Activated CD8-positive, alpha-beta memory T cell treated with anti-CD3 and anti-CD28 coated beads, Interleukin-2, amount 50 U/mL, for 48 hours (primary cell): ENCODE data around the gene ITIH5.
A peak's percentile ranks its signal among the peaks of the same experiment; 100 is the strongest.
"Not testable (repeated sequence)": the region's sequence is repeated elsewhere in the genome, so short reads cannot be mapped to it uniquely, and the experiment has no call there.

Experiments
- DNase-seq: peaks from one replicate; pipeline ENCODE4 v3.0.0-alpha.2; 2020

ITIH5 gene

DNA sequence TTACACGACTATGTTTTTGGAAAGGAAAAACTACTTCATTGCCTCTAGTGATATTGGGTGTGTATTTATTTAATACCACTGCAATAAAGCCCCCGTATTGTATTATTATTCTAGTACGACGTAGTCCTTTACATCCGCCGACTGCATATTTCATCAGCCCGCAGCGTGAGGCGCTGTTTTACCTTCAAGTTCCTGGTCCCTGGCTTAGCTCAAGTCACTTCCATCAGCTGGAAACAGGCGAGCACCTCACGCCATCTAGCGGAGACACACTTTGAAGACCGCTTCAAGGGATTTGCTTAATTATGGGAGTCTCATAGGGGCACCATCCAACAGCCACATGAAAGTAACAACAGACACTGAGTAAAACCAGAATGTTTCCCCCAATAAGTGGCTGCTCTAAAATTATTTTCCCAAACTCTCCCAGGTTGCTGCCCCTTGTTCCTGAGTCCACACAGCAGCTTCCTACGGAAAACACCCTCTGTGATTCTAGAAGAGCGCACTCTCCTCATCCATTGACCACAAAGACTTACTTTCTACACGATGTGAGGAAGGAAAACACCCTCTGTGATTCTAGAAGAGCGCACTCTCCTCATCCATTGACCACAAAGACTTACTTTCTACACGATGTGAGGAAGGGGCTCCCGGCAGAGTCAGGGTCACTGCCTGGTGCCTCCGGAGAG is 20.6 kb upstream of the ITIH5 start:
- peak; percentile 74 for DNase-seq

DNA sequence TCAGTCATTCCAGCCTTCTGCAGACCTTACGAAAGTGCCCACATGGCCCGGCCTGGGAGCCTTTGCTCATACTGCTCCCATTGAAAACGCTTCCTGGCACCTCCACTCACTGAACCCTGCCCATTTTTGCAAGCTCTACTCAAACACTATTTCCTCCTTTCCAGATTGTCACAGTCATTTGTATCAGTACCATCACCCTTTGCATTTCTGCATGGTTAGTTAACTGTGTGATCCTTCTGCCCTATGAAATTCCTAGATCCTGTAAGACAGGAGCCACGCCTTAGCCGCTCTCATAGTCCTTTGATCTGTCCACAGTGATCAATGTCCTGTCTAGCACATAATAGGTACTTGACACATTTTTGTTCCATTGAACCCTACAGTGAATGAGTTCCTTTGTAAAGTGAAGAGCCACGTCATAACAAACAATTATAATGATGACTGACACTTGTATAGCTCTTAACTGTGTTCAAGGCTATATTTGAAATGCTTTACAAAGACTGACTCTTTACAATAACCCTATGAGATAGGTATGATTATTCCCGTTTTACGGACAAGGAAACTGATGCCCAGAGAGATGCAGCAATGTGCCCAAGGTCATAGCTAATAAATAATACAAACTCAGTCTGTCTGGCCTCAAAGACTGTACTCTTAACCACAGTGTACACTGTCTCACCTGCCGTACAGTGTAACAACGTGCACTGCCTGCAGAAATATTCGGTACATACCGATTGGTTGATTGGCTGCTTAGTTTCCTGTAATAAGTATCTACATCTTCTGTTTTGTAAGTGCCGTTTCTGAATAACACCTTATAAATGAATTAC is 19.8 kb upstream of the ITIH5 start:
- no peak for DNase-seq

DNA sequence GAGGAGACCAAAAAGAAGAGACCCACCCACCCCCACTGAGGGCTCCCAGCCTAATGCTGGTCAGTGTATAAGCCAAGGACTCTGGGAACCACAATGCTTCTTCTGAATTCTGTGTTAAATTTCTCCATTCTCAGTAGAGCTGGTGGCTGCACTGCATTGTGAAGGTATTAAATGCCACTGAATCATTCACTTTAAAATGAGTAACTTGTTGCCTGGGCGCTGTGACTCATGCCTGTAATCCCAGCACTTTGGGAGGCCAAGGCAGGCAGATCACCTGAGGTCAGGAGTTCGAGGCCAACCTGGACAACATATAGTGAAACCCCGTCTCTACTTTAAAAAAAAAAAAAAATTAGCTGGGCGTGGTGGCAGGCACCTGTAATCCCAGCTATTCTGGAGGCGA is 13.3 kb upstream of the ITIH5 start:
- DNase-seq = not testable (repeated sequence)

DNA sequence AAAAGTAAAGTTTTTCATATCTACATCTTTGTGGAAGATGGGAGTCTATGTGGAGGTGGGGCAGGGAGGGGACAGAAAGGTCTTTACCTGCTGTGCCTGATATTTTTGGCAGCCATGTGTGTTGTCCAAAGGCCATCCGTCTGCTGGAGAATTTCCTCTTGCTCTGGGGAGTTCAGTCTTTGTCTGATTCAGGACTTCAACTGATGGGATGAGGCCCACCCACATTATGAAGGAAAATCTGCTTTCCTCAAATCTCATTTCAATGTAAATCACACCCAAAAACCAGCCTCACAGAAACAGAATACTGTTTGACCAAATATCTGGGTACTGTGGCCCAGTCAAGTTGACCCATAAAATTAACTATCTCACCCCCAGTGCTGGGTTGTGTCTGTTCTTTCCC is 12.5 kb upstream of the ITIH5 start:
- DNase-seq = no peak

DNA sequence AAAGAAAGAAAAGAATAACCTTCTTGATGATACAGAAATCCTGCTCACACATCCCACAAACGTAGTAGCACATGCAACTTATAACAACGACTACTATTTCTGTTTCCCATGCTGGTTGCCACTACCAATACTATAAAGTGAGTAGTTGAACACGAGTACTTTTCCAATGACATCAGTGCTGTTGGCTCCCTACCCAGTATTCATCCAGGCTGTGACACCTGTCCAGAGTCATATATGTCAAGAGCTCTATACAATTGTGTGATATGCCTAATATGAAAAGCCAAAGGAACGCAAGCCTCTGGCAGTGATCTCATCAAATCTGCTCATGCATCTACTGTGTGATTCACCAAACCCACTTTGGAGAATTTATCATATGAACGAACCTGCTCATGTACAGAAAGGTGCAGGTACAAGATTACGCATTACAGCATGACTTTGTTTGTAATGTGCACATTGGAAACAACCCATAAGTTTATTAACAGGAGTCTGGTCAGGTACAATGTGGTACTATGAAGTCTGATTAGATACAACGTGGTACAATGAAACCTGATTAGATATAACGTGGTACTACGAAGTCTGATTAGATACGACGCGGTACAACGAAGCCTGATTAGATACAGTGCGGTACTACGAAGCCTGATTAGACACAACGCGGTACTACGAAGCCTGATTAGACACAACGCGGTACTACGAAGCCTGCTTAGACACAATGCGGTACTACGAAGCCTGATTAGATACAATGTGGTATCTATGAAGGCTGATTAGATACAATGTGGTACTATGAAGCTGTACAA is 5.8 kb upstream of the ITIH5 start:
- DNase-seq = no peak

DNA sequence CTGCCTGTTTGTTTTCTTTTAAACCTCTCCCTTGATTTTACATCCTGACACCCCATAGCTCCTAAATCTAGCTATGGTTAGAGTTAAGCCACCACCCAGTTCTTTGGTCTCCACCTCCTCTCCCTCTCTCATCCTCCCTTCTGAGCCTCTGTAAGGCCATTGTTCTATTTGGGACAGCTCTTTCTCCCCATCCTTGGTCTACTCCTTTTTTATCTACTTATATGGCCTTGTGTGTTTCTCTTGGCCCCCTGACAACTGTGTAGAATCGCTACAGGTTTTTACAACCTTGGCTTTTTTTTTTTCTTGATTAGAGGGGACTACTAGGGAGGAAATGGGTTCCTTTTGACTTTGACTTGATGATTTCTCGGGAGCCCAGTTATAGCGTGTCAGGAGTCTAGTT is 3.4 kb upstream of the ITIH5 start:
- DNase-seq = no peak

DNA sequence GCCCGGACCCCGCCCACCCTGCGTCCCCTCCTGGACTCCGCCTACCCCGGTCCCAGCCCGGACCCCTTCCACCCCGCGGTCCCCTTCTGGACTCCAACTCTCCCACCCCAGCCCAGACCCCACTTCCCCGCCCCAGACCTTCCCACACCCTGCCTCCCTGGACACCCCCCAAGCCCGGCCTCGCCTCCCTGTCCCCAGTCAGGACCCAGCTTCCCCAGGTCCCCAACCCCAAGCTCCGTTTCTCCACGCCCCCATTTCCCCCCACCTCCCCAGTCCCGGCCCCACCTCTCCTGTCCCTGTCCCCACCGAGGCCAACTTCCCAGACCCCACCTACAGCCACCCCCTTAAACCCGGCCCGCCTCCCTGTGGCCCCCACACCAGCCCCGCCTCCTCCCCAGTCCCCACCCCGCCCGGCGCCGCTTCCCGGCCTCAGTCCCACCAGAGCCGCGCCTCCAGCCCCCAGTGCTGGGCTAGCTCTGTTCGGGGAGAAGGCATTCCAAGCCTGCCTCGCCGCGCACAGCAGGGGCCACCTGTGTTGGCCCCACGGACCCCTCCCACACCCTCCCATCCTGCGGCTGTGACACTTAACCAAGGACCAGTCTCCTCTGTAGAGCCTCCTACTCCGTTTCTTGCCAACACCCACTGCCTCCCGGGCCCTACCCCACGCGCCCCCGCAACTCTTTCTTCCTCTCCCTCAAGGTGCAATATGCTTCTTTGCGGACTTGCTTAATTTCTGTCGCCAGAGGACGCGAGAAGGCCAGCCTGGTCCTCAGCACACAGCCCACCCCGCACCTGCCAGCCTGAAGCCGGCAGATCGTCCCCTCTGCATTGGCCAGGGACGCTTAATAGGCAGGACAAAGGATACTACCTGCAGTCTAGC is 736 bp upstream of the ITIH5 start:
- DNase-seq = no peak

DNA sequence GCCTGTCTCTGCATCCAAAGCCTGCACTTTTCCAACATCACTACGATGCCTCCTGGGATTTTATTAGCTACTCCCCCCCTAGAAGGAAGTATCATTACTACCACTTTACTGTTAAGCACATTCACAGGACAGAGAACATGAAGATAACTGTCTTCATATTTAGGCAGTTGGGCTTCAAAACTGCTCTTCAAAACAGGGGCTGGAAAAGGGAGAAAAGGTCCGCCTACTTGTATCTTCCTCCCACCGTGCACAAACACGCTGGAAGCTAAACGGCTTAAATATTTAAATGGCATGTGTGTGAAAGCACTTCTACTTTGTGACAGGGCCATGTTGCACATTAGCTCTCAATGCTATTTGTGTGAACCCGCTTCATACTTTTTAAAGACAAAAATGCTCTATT is 999 bp downstream of the ITIH5 start:
- no peak for DNase-seq

DNA sequence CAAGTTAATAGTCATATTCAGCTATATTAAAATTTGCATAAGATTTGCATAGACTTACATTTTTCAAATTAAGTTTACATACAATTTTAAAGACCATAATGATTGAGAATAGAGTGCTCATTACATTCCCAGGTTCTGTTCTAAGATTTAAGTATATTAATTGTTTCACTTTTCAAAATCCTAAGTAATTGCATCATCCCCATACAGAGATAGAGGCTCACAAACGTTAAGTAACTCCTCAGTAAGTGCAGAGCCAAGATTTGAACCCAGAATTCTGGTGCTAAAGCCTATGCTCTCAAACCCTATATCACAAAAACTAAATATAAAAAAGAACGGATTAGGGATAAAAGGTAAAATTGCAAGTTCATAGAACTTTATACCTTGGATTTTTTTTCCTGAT is 2.1 kb downstream of the ITIH5 start:
- no peak for DNase-seq

DNA sequence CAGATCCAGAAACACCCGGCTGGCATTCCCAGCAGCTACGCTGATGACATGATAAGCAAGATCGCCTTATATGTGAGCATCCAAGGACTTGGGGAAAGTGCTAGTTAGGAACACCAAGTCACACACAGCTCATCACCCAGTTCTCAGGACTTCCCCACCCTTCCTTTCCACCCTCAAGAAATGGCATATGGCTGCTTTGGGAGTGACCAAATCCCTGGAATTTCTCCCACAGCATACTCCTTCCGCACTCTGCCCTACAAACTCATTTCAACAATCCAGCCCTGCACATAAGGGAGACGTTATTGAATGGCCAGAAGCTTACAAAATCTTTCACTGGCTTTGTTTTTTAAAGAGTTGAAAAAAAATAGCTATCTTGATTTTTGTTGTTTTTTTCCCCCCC is 4.2 kb downstream of the ITIH5 start:
- DNase-seq = no peak

DNA sequence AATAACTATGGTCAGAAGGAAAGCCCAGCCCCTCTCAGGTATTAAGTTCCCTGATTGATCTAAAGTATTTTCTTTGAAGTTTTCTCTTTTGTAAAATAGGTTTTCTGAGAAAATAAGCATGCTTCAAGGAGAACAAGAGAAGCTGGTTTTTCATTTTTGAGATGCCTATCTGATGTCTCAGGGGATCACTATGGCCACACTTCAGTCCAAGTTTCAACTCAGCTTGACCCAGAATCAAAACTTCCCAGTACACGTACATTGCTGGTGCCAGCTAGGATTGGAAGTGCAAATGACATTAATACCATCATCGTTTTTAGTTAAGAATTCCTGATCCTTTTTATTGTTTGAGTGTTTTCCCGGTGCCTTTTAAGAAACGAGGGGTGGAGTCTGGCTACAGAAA is 7.2 kb downstream of the ITIH5 start:
- no peak for DNase-seq

DNA sequence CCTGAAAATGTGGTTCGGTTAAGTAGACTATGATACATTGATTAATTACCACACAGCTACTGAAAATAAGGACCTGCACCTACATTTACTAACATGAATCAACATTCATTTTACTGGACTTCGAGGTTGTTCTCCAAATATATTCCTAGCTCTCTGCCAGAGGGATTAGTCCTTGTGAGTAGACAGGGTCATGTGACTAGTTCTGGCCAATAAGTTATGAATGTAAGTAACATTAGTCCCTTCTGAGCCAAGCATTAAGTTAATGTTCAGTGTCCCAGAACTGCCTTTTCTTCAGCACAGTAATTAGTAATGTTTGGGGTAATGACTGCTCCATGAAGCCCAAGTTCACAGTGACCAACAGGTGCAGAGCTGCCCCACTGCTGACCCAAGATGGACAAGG is 9.2 kb downstream of the ITIH5 start:
- DNase-seq = no peak

DNA sequence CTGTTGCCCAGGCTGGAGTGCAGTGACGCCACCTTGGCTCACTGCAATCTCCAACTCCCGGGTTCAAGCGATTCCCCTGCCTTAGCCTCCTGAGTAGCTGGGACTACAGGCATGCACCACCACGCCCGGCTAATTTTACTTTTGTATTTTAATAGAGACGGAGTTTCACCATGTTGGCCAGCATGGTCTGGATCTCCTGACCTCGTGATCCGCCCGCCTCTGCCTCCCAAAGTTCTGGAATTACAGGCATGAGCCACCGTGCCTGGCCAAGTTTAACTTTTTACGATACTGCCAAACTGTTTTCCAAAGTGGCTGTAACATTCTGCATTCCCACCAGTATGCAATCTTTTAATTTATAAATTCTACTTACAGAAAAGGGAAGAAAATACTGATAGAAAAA is 9.7 kb downstream of the ITIH5 start:
- not testable (repeated sequence) for DNase-seq

DNA sequence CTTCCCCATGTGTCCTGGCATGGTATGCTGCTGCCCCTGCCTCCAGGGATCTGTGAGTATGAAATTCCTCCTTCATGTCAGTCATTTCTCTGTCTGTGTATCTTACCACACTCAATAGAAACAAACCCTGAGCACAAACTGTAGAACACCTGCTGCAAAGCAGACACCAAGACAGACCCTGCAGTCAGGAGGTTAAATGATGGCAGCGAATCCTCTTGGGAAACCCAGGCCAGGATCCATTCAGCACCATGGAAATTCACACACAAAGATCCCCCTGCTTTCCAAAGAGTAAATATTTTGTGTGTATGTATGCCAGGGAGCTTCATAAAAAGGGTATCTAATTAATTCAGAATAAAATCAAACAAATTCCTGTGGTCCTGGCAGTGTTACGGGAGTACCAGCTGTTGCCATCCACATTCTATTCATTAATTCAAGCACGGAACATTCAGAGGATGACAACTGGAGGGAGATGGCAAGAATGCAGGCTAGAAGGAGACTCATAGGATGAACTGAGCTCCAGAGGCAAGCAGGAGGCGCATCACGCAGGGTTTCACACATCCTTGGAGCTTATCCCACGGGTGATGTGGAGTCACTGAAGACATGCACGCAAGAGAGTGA is 14.8 kb downstream of the ITIH5 start:
- DNase-seq = no peak

DNA sequence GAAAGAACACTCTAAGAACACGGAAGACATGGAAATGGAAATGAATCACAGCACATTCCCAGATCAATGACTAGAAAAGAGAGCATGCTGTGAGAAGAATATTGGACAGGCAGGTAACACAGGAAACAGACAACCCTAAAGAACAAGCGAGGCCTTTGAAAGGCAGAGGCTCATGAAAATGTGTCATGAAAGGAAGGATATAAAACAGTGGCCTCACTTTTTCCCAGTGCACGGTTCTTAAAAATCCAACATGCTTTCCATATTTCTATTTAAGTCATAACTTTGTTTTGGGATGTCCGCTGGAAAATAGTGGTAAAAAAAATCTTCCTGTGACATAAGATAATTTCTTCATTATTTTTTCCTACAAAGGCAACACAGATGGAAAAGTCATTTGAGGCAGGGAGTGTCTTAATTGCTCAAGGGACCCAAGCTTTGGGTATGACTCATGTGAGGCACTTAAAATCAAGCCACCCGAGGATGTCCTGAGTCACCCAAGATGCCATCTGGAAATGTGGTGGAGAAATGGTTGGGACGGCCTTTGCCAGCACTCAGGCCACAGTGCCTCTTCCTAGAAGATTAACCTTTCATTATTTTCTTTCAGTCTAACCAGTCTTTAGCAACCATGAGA is 17.0 kb downstream of the ITIH5 start:
- DNase-seq = no peak

DNA sequence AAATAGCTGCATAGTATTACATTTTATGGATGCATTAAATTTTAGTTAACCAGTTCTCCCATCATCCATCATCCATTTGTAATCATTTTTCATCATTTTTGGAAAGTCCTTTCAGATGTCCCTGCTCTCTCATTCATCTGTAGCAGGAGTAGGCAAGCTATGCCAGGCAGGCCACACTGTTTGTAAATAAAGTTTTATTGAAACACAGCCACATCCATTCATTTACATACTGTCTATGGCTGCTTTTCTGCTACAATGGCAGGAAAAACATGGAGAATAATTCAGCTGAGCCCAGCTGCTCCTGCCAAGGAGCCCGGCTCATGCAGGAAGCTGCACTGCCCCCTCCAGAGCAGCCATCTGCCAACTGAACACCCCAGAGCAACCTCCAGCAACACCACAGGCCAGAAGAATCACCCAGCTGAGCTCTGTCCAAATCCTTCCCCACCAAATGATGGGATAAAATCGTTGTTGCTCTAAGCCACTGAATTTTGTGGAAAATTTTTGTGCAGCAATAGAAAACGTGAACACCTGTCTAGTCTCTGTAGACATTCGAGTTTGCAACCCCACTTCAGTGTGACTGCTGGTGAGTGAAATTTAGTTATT is 19.6 kb downstream of the ITIH5 start:
- no peak for DNase-seq

DNA sequence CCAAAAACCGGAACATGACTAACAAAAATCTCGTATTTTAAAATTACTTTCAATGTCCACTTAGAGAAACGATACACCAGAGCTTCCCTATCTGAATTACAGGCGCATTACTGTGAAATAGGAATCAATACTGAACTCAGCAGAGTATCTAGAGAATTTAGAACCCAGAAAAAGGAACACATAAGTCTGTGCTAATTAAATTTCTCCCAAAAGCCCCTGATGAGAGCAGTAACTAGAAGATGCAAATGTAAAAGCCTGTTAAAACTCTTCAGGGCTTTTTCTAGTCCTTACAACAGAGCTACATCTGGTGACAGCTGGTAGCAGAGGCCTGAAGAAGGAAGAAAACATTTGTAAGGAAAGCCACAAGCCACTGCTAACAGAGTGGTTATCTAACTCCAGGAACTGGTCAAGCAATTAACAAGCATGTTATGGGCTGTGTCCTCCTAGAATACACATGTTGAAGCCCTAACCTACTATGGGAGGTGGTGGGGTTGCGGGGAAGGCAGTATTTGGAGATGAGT is 24.2 kb downstream of the ITIH5 start:
- DNase-seq = no peak

DNA sequence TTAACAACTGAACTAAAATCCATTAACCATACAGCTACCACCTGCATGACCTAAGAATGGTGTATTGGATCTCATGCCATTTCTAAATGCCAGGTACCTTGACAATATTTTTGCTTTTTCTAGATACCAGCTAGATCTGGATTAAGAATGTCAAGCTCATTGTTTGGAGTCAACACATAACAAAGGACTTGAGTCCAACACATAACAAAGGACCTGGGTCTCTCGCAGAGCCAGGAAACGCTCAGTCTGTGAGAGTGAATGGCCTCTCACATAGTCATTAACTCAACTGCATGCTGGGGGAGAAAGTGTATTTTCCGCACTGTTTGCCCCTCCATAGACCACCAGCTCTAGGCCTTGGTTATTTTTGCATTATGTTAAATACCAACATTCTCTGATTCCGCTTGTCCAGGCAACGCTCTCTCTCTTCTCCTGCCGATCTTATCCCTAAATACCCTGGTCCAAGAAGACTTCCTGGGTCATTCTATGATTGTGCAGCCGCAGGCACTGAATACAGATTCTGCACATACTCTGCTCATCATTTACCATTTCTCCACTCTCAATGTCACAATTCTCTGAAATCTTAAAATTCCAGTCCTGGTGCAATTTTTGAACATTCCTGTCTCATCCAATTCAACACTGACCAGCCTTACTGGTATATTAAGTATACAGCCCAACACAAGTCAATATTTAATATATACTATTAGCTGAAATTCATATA is 31.2 kb downstream of the ITIH5 start:
- DNase-seq = no peak

DNA sequence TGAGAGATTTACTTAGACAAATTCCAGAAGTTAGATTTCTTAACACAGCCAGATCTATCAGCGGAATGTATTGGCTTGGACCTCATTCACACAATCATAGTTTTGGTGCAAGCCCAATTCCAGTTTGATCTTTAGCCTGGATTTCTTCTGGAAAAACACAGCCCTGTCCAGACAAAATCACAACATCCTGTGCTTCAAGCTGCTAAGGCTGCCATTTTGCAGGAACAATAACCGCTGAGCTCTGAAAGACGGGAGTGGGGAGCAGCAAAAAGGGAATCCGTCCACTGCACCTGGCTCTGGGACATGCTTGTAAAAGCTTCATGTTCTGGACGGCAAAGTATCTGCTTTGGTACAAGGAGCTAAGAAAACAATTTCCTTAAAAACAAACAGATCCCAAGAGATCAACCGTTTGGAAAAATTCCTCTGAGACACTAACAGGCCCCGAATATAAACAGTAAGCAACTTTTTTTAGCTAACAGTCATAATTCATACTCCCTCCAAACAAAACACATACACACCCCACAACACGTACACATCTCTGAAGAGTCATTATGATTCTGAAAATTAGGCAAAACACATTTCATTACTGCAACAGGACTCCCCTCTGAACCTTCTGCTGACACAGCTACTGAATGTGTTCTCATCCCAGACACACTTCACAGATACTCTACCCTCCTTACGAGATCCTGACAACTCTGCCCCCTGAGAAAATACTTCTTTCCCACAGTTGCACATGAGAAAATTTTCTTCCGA is 32.4 kb downstream of the ITIH5 start:
- no peak for DNase-seq

DNA sequence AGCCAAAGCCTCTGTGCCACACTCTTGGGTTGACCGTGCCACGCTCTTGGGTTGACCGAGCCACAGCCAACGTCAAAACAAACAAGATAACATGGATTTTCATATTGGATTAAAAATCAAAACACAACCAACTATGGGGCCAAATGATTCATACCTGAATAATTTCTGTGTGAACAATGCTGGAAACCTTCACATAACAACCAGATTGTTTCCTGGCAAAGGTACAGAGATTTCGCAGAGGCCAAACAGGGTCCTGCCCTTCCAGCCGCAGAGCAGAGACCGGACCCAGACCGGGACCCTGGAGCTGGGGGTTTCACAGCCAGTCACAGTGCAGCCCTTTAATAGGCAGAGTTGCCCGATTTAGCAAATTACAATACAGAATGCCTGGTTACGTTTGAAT is 40.5 kb downstream of the ITIH5 start:
- DNase-seq = no peak
